ENCODE results near the gene ADAMTS12. TPM values are rescaled to one million over a fixed set of nuclear protein-coding genes. Genes with fewer than 3 reads are reported as not detected.

Gene ADAMTS12
- total RNA-seq, 2 experiments from 2014 or later = not detected

DNA sequence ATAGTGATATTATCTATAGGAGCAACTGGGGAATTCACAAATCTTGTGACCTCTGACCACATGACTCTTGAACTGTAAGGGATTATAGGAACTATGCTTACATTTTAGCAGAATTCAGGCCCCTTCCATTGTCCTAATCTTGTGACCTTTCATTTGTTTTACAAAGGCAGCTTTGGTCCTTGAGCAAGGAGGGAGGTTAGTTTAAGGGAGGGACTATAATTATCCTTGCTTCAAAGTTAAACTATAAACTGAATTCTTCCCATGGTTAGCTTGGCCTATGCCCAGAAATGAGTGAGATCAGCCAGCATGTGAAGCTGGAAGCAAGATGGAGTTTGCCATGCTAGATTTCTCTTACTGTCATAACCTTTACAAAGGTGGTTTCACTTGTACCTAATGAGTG lies 399.8 kb downstream of the ADAMTS12 start:
- Mint-ChIP-seq H3K4me3 (no peak overlapping the region), H3K9me3 (no peaks in the 10 kb centered on the region), H3K27ac (no peak overlapping the region), H3K27me3 (no peaks in the 10 kb centered on the region), H3K4me1 (no peaks in the 10 kb centered on the region), H3K36me3 (ENCODE audit: low read depth) (no peaks in the 10 kb centered on the region)
- ChIA-PET POLR2A (interaction anchor here (1.2 kb wide), 1 partner anchor 17 kb away, joined by 3 read pairs; no protein-coding TSS in a partner anchor), CTCF (no interaction called here)
- DNase-seq = no peak

DNA sequence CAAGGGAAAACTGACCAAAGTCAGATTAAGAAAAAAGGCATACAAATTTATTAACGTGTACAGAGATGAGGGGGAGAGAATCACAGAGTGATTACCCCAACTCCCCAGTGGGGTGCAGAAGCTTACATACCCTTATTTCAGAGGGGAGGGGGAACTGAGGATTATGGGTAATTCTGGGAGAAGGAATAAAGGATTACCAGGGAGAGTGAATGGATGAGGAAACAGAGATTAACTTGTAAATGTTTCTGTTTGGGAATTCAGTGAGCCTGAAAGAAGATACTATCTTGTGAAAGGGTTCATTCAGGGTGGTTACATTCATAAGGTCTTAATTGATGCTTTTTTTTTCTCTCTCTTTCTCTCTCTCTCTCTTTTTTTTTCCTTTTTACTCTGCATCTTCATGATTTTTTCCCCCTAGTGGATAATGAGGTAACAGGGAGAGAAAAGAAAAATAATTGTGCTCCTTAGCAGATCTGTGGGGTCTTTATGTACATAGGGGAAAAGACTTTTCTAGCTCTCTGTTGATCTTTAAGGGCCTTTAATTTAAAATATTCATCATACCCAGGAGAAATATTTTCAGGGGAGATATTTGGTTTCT lies 401.6 kb downstream of the ADAMTS12 start:
- CTCF ChIA-PET = no interaction called here
- DNase-seq = no peak
- POLR2A ChIA-PET = no interaction called here
- Mint-ChIP-seq H3K9me3 (no peaks in the 10 kb centered on the region), H3K4me3 (no peak overlapping the region), H3K27ac (no peak overlapping the region), H3K36me3 (ENCODE audit: low read depth) (no peaks in the 10 kb centered on the region), H3K27me3 (no peaks in the 10 kb centered on the region), H3K4me1 (no peaks in the 10 kb centered on the region)

DNA sequence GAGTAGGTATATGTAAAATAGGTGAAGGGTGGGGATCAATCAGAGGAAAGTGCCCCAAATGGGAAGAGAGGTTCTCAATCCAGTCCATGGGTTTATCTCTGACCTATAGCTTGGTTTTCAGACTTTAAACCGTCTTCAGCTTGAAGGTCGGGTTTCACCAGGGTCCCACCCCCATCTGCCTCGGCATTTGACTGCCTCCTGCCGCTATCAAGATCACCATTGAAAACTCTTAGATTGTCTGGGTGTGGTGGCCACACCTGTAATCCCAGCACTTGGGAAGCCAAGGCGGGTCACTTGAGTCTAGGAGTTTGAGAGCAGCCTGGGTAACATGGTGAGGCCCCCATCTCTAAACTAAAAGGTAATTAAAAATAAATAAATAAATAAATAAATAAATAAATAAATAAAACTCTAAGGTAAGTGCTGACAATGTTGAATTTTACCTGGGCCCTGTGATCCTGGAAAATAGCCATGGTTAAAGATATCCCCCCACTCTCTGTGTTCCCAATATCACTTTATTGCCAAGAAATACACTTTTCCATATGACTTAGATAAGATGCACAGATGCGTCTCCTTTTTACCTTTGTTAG lies 402.2 kb downstream of the ADAMTS12 start:
- no peak overlapping the region for H3K4me3 Mint-ChIP-seq
- H3K27me3 Mint-ChIP-seq = no peaks in the 10 kb centered on the region
- no peaks in the 10 kb centered on the region for H3K4me1 Mint-ChIP-seq
- H3K27ac Mint-ChIP-seq = no peak overlapping the region
- no peaks in the 10 kb centered on the region for H3K9me3 Mint-ChIP-seq
- POLR2A ChIA-PET = no interaction called here
- CTCF ChIA-PET = interaction anchor here (0.6 kb wide), 1 partner anchor 332 kb away, joined by 3 read pairs; no protein-coding TSS in a partner anchor
- no peaks in the 10 kb centered on the region for H3K36me3 Mint-ChIP-seq (ENCODE audit: low read depth)
- DNase-seq = no peak

DNA sequence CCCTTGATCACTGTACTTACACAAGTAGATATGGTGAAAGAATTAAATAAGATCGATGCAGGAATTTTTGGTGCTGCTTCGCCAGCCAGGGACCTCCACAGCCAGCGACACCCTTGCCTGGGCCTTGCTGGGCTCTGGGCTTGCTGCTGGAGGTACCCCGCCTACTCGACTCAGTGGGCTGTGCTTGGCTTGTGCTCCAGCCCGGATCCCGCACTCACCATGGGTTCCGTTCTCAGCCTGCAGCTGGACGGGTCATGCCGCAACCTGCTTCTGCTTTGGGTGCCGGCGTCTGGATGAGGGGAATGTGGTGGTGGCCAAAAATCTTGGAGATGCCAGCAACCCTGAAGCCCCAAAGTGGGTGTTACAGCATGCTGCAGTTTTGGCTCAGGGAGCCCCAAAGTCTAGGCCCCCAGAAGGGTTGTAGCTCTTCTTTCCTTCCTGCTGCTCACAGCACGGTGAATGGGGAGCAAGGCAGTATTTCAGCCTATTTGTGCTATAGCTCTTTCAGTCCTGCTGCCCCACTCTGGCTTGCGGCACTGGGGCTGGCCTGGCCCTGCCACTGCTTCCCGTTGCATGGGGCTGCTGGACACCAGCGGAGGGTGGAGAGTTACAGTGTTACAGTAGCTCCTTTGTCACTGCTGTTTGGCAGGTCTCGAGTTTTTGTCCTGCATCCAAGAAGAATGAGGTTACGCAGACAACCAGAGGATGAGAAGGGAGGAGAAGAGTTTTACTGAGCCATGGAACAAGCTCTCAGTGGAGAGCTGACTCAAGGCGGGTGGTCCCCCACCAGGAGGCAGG lies 403.0 kb downstream of the ADAMTS12 start:
- H3K9me3 Mint-ChIP-seq = no peaks in the 10 kb centered on the region
- POLR2A ChIA-PET = no interaction called here
- no peaks in the 10 kb centered on the region for H3K36me3 Mint-ChIP-seq (ENCODE audit: low read depth)
- no peaks in the 10 kb centered on the region for H3K27me3 Mint-ChIP-seq
- H3K27ac Mint-ChIP-seq = no peak overlapping the region
- no peak for DNase-seq
- CTCF ChIA-PET = interaction anchor here (0.6 kb wide), 1 partner anchor 331 kb away, joined by 3 read pairs; no protein-coding TSS in a partner anchor
- no peak overlapping the region for H3K4me3 Mint-ChIP-seq
- H3K4me1 Mint-ChIP-seq = no peaks in the 10 kb centered on the region

GRCh38 chr5:33487236-33487635 lies 404.6 kb downstream of the ADAMTS12 start:
- Mint-ChIP-seq H3K4me1 (no peaks in the 10 kb centered on the region), H3K27ac (no peak overlapping the region), H3K36me3 (ENCODE audit: low read depth) (no peaks in the 10 kb centered on the region), H3K9me3 (no peaks in the 10 kb centered on the region), H3K4me3 (no peak overlapping the region), H3K27me3 (no peaks in the 10 kb centered on the region)
- DNase-seq = no peak
- ChIA-PET POLR2A (no interaction called here), CTCF (no interaction called here)

- Mint-ChIP-seq H3K27ac (no peak overlapping the region), H3K4me1 (no peaks in the 10 kb centered on the region), H3K9me3 (no peaks in the 10 kb centered on the region), H3K27me3 (no peaks in the 10 kb centered on the region), H3K4me3 (no peak overlapping the region), H3K36me3 (ENCODE audit: low read depth) (peaks cover 6% of the 10 kb centered on the region)
- no peak for DNase-seq
- ChIA-PET CTCF (interaction anchor here (0.6 kb wide), 1 partner anchor 453 kb away, joined by 3 read pairs; no protein-coding TSS in a partner anchor), POLR2A (no interaction called here)
These were observed 409.5 kb downstream of the ADAMTS12 start for GRCh38 chr5:33482335-33482734.

DNA sequence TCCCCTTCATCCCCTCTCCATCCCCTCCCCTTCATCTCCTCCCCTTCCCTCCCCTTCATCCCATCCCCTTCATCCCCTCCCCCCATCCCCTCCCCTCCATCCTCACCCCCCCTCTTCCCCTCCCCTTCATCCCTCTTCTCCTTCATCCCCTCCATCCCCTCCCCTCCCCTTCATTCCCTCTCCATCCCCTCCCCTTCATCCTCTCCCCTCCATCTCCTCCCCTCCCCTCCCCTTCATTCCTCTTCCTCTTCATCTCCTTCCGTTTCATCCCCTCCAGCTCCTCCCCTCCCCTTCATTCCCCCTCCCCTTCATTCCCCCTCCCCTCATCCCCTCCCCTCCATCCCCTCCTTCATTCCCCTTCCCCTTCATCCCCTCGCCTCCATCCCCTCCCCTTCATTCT lies 410.9 kb downstream of the ADAMTS12 start:
- Mint-ChIP-seq H3K4me3 (no peak overlapping the region), H3K9me3 (no peaks in the 10 kb centered on the region), H3K27me3 (no peaks in the 10 kb centered on the region), H3K27ac (no peak overlapping the region), H3K4me1 (no peaks in the 10 kb centered on the region), H3K36me3 (ENCODE audit: low read depth) (peaks cover 17% of the 10 kb centered on the region)
- DNase-seq = no peak
- CTCF ChIA-PET = no interaction called here
- POLR2A ChIA-PET = no interaction called here

- Mint-ChIP-seq H3K27ac (no peak overlapping the region), H3K27me3 (no peaks in the 10 kb centered on the region), H3K4me3 (no peak overlapping the region), H3K4me1 (no peaks in the 10 kb centered on the region), H3K9me3 (no peaks in the 10 kb centered on the region), H3K36me3 (ENCODE audit: low read depth) (peaks cover 32% of the 10 kb centered on the region)
- no peak for DNase-seq
- ChIA-PET POLR2A (interaction anchor here (1.3 kb wide), 1 partner anchor 38 kb away, joined by 3 read pairs; no protein-coding TSS in a partner anchor), CTCF (no interaction called here)
These were observed 412.5 kb downstream of the ADAMTS12 start for GRCh38 chr5:33479311-33479710.

- no peaks in the 10 kb centered on the region for H3K27me3 Mint-ChIP-seq
- H3K27ac Mint-ChIP-seq = no peak overlapping the region
- POLR2A ChIA-PET = no interaction called here
- no peak overlapping the region for H3K4me3 Mint-ChIP-seq
- DNase-seq = no peak
- no peaks in the 10 kb centered on the region for H3K4me1 Mint-ChIP-seq
- CTCF ChIA-PET = interaction anchor here (0.8 kb wide), 1 partner anchor 9 kb away, joined by 5 read pairs; no protein-coding TSS in a partner anchor
- peaks cover 45% of the 10 kb centered on the region for H3K36me3 Mint-ChIP-seq (ENCODE audit: low read depth)
- H3K9me3 Mint-ChIP-seq = peaks cover 7% of the 10 kb centered on the region
These were observed 414.0 kb downstream of the ADAMTS12 start for GRCh38 chr5:33477816-33478215.

DNA sequence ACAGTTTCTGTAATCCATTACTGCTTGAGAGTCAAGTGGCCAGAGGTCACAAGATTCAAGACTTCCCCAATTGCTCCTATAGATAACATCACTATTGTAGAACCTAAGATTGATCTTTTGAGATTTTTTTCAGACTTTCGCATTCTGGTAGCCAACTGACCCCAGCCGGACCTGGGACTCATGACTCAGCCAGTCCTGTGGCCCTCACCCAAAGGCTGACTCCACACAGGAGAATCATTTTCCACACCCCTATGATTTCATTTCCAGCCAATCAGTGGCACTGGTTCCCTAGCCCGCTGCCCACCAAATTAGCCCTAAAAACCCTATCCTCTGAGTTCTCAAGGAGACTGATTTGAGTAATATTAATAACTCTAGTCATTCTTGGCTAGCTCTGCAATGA lies 414.8 kb downstream of the ADAMTS12 start:
- POLR2A ChIA-PET = no interaction called here
- no peak overlapping the region for H3K27ac Mint-ChIP-seq
- H3K27me3 Mint-ChIP-seq = no peaks in the 10 kb centered on the region
- H3K36me3 Mint-ChIP-seq (ENCODE audit: low read depth) = peaks cover 52% of the 10 kb centered on the region
- no peak for DNase-seq
- H3K4me3 Mint-ChIP-seq = no peak overlapping the region
- CTCF ChIA-PET = interaction anchor here (1.2 kb wide), 1 partner anchor 15 kb away, joined by 3 read pairs; no protein-coding TSS in a partner anchor
- no peaks in the 10 kb centered on the region for H3K4me1 Mint-ChIP-seq
- peaks cover 7% of the 10 kb centered on the region for H3K9me3 Mint-ChIP-seq

- Mint-ChIP-seq H3K27me3 (no peaks in the 10 kb centered on the region), H3K9me3 (peaks cover 7% of the 10 kb centered on the region), H3K36me3 (ENCODE audit: low read depth) (peaks cover 61% of the 10 kb centered on the region), H3K4me1 (no peaks in the 10 kb centered on the region), H3K4me3 (no peak overlapping the region), H3K27ac (no peak overlapping the region)
- ChIA-PET CTCF (no interaction called here), POLR2A (interaction anchor here (1.1 to 1.4 kb wide), 2 partner anchors 9 to 16 kb away, joined by 3 read pairs; no protein-coding TSS in a partner anchor)
- DNase-seq = no peak
These were observed 416.1 kb downstream of the ADAMTS12 start for GRCh38 chr5:33475706-33476105.

GRCh38 chr5:33474931-33475499 lies 416.8 kb downstream of the ADAMTS12 start:
- DNase-seq = no peak
- H3K27me3 Mint-ChIP-seq = no peaks in the 10 kb centered on the region
- POLR2A ChIA-PET = interaction anchor here (1.1 to 1.4 kb wide), 3 partner anchors 8 to 34 kb away, joined by 3 read pairs; partner anchors contain the start of gene TARS1
- H3K9me3 Mint-ChIP-seq = peaks cover 7% of the 10 kb centered on the region
- no peak overlapping the region for H3K4me3 Mint-ChIP-seq
- no peaks in the 10 kb centered on the region for H3K4me1 Mint-ChIP-seq
- CTCF ChIA-PET = no interaction called here
- H3K27ac Mint-ChIP-seq = no peak overlapping the region
- peaks cover 66% of the 10 kb centered on the region for H3K36me3 Mint-ChIP-seq (ENCODE audit: low read depth)

GRCh38 chr5:33474004-33474403 lies 417.8 kb downstream of the ADAMTS12 start:
- POLR2A ChIA-PET = interaction anchor here (1.1 kb wide), 1 partner anchor 33 kb away, joined by 3 read pairs; the partner anchor contains the start of gene TARS1
- Mint-ChIP-seq H3K27me3 (no peaks in the 10 kb centered on the region), H3K9me3 (peaks cover 7% of the 10 kb centered on the region), H3K27ac (no peak overlapping the region), H3K4me1 (no peaks in the 10 kb centered on the region), H3K36me3 (ENCODE audit: low read depth) (peaks cover 75% of the 10 kb centered on the region), H3K4me3 (no peak overlapping the region)
- CTCF ChIA-PET = no interaction called here
- DNase-seq = no peak

Data from activated CD4-positive, alpha-beta memory T cell treated with anti-CD3 and anti-CD28 coated beads, Interleukin-2, amount 10 ng/mL, durations not matched to agents 7 days and 5 days (primary cell).